CD4-positive, alpha-beta T cell (primary cell): ENCODE measurements around the gene UROS. TPM values are rescaled to one million over a fixed set of nuclear protein-coding genes. Genes with fewer than 3 reads are reported as not detected.

Experiments used
- ATAC-seq: fragments of 200-7000 bp; cut with Tn5 transposase; one replicate; pipeline ENCODE4 v1.10.0; 2022; ENCODE audit warnings: mild to moderate bottlenecking; ENCODE audit not compliant: poor library complexity
- CTCF ChIA-PET: fragments of 350-600 bp; sonication (Branson Sonifier 250); formaldehyde crosslinking; loops from one replicate; lab custom pipeline; 2021; ENCODE audit warnings: antibody characterized with exemption, inconsistent platforms; lab: Charles Lee
- POLR2A ChIA-PET: fragments of 350-600 bp; sonication (Branson Sonifier 250); formaldehyde crosslinking; loops from one replicate; lab custom pipeline; 2021; ENCODE audit warnings: antibody characterized with exemption, inconsistent platforms; lab: Charles Lee
- DNase-seq, 14 experiments: peaks; one replicate each; pipeline ENCODE4 v3.0.0-alpha.2; 2013 to 2020; ENCODE audit warnings: mixed read lengths in 2 of 14
- H3K27ac ChIP-seq, 2 donors: one replicate each; pipeline versions ENCODE4 v1.5.1 to v1.7.0; 2013; ENCODE audit warnings: low read length in 2 of 2, low read depth in 1 of 2, mild to moderate bottlenecking in 1 of 2
- H3K27me3 ChIP-seq, 2 experiments: 1 replicate in 1 of 2; 2 replicates in 1 of 2; pipeline versions ENCODE4 v1.6.1 to v1.7.0; 2013; ENCODE audit warnings: low read length in 2 of 2, control low read depth in 1 of 2, mild to moderate bottlenecking in 1 of 2, moderate library complexity in 1 of 2; ENCODE audit not compliant: insufficient read depth in 2 of 2, control insufficient read depth in 1 of 2
- H3K36me3 ChIP-seq: one replicate; pipeline ENCODE4 v1.6.1; 2013; ENCODE audit warnings: low read length, control low read depth; ENCODE audit not compliant: insufficient read depth
- H3K4me1 ChIP-seq: one replicate; pipeline ENCODE4 v1.6.1; 2013; ENCODE audit warnings: low read length, control low read depth; ENCODE audit not compliant: insufficient read depth
- H3K4me3 ChIP-seq: one replicate; pipeline ENCODE4 v1.5.1; 2013; ENCODE audit warnings: mild to moderate bottlenecking, low read length, moderate library complexity
- H3K9me3 ChIP-seq, 2 experiments: 1 replicate in 1 of 2; 2 replicates in 1 of 2; pipeline versions ENCODE4 v1.6.1 to v1.7.0; 2013; ENCODE audit warnings: low read length in 2 of 2, mild to moderate bottlenecking in 2 of 2, control low read depth in 1 of 2, moderate library complexity in 1 of 2; ENCODE audit not compliant: control insufficient read depth in 1 of 2, insufficient read depth in 1 of 2
- H3K27ac Mint-ChIP-seq: one replicate; pipeline ENCODE4 v1.8.0; 2020; ENCODE audit warnings: mixed read lengths
- H3K27me3 Mint-ChIP-seq: one replicate; pipeline ENCODE4 v1.8.0; 2021; ENCODE audit warnings: mixed read lengths
- H3K36me3 Mint-ChIP-seq: one replicate; pipeline ENCODE4 v1.8.0; 2021; ENCODE audit warnings: low read depth, mixed read lengths
- H3K4me1 Mint-ChIP-seq: one replicate; pipeline ENCODE4 v1.8.0; 2021; ENCODE audit warnings: low read depth, mixed read lengths
- H3K4me3 Mint-ChIP-seq: one replicate; pipeline ENCODE4 v1.8.0; 2020; ENCODE audit warnings: mild to moderate bottlenecking, mixed read lengths
- H3K9me3 Mint-ChIP-seq: one replicate; pipeline ENCODE4 v1.8.0; 2020; ENCODE audit warnings: mixed read lengths
- intact Hi-C, 2 experiments: fragments of 100-400 bp; cut with DNase I in 1 of 2; cut with micrococcal nuclease in 1 of 2; formaldehyde crosslinking; loops; one replicate each; pipeline versions ENCODE4 v1.15.1 to v1.9.0; 2023 to 2025; cut with DNase I, micrococcal nuclease
- total RNA-seq, 174 experiments: library from RNA in 2 of 174; stranded (reverse) in 2 of 174; gene quantifications; one replicate each; pipeline ENCODE4 v1.2.3 and lab custom pipeline; 2021 to 2026
- TF ChIP-seq, protein P1 (sequence below): fragments of 200-600 bp; IDR thresholded peaks from one replicate; pipeline ENCODE4 v1.8.0; 2022; ENCODE audit warnings: antibody characterized with exemption, mild to moderate bottlenecking

The UROS gene
- total RNA-seq, 2 experiments from 2014 or later, result 18.2 to 18.6 TPM

- H3K9me3 Mint-ChIP-seq, result no peaks in the 10 kb centered on the region
- H3K4me1 Mint-ChIP-seq, result peaks cover 17% of the 10 kb centered on the region
- no peaks in the 10 kb centered on the region for H3K9me3 ChIP-seq
- POLR2A ChIA-PET, result no interaction called here
- intact Hi-C loops, result no loop called here
- ATAC-seq, result no peak
- H3K27me3 Mint-ChIP-seq, result no peaks in the 10 kb centered on the region
- H3K4me3 ChIP-seq, result no peak overlapping the region
- H3K36me3 Mint-ChIP-seq, result peaks cover 54% of the 10 kb centered on the region
- TF ChIP-seq, protein P1, sequence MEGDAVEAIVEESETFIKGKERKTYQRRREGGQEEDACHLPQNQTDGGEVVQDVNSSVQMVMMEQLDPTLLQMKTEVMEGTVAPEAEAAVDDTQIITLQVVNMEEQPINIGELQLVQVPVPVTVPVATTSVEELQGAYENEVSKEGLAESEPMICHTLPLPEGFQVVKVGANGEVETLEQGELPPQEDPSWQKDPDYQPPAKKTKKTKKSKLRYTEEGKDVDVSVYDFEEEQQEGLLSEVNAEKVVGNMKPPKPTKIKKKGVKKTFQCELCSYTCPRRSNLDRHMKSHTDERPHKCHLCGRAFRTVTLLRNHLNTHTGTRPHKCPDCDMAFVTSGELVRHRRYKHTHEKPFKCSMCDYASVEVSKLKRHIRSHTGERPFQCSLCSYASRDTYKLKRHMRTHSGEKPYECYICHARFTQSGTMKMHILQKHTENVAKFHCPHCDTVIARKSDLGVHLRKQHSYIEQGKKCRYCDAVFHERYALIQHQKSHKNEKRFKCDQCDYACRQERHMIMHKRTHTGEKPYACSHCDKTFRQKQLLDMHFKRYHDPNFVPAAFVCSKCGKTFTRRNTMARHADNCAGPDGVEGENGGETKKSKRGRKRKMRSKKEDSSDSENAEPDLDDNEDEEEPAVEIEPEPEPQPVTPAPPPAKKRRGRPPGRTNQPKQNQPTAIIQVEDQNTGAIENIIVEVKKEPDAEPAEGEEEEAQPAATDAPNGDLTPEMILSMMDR, result no peak
- peaks cover 26% of the 10 kb centered on the region for H3K36me3 ChIP-seq
- no peaks in the 10 kb centered on the region for H3K4me1 ChIP-seq
- H3K27ac ChIP-seq, result no peak overlapping the region
- no peak overlapping the region for H3K27ac Mint-ChIP-seq
- H3K4me3 Mint-ChIP-seq, result no peak overlapping the region
- no peak for DNase-seq
- CTCF ChIA-PET, result no interaction called here
- H3K27me3 ChIP-seq, result no peaks in the 10 kb centered on the region
Observed at GRCh38 chr10:125815764-125816163, 7.3 kb downstream of the UROS start.

- H3K4me3 Mint-ChIP-seq, result no peak overlapping the region
- H3K36me3 ChIP-seq, result peaks cover 43% of the 10 kb centered on the region
- no peaks in the 10 kb centered on the region for H3K9me3 Mint-ChIP-seq
- H3K9me3 ChIP-seq, result no peaks in the 10 kb centered on the region
- TF ChIP-seq, protein P1, result no peak
- no peaks in the 10 kb centered on the region for H3K27me3 ChIP-seq
- no peaks in the 10 kb centered on the region for H3K4me1 ChIP-seq
- ChIA-PET POLR2A (no interaction called here), CTCF (no interaction called here)
- intact Hi-C loops, result no loop called here
- DNase-seq (no peak), ATAC-seq (no peak)
- H3K36me3 Mint-ChIP-seq, result peaks cover 76% of the 10 kb centered on the region
- H3K4me3 ChIP-seq, result no peak overlapping the region
- peaks cover under 1% of the 10 kb centered on the region for H3K4me1 Mint-ChIP-seq
- no peak overlapping the region for H3K27ac Mint-ChIP-seq
- H3K27ac ChIP-seq, result no peak overlapping the region
- H3K27me3 Mint-ChIP-seq, result no peaks in the 10 kb centered on the region
Observed at GRCh38 chr10:125812128-125812750, 10.8 kb downstream of the UROS start.

GRCh38 chr10:125811251-125811650 lies 11.8 kb downstream of the UROS start:
- ChIA-PET CTCF (no interaction called here), POLR2A (no interaction called here)

More at GRCh38 chr10:125811251-125811650, 11.8 kb downstream of the UROS start:
- no peaks in the 10 kb centered on the region for H3K4me1 Mint-ChIP-seq
- H3K27me3 Mint-ChIP-seq, result no peaks in the 10 kb centered on the region
- Histone ChIP-seq H3K4me3 (no peak overlapping the region), H3K4me1 (no peaks in the 10 kb centered on the region), H3K27ac (no peak overlapping the region), H3K9me3 (no peaks in the 10 kb centered on the region), H3K27me3 (no peaks in the 10 kb centered on the region), H3K36me3 (peaks cover 52% of the 10 kb centered on the region)
- H3K36me3 Mint-ChIP-seq, result peaks cover 84% of the 10 kb centered on the region
- H3K27ac Mint-ChIP-seq, result no peak overlapping the region
- TF ChIP-seq, protein P1, result no peak
- ATAC-seq (no peak), DNase-seq (no peak)
- H3K9me3 Mint-ChIP-seq, result no peaks in the 10 kb centered on the region
- H3K4me3 Mint-ChIP-seq, result no peak overlapping the region
- intact Hi-C loops, result no loop called here
